T-helper 1 cell treated with Interleukin-12 subunit alpha and Interleukin-12 subunit beta and Interleukin-4 antibody, amounts not matched to agents 30 ng/mL and 1 ng/mL, for 36 hours (primary cell): ENCODE data around the gene BCAM. TPM values are rescaled to one million over a fixed set of nuclear protein-coding genes. Genes with fewer than 3 reads are reported as not detected.
"Not testable (repeated sequence)": the region's sequence is repeated elsewhere in the genome, so short reads cannot be mapped to it uniquely, and the experiment has no call there.

Experiments used
- intact Hi-C: fragments of 100-400 bp; cut with micrococcal nuclease; formaldehyde crosslinking; loops from one replicate; pipeline ENCODE4 v1.15.1; 2024
- total RNA-seq: library from RNA; stranded (reverse); gene quantifications from 2 replicates; pipeline ENCODE4 v1.2.3, GENCODE V29; 2022

BCAM gene
- total RNA-seq, 1 donor from 2014 or later, result not detected

- intact Hi-C loops, result no loop called here
Measured at GRCh38 chr19:44814517-44814916, 5.6 kb downstream of the BCAM start.

GRCh38 chr19:44816301-44816700 lies 7.4 kb downstream of the BCAM start:
- intact Hi-C loops, result no loop called here

- intact Hi-C loops, result no loop called here
Measured at GRCh38 chr19:44817725-44818465, 9.0 kb downstream of the BCAM start.

- intact Hi-C loops, result no loop called here
Measured at GRCh38 chr19:44818466-44819031, 9.6 kb downstream of the BCAM start.

- intact Hi-C loops, result no loop called here
Measured at GRCh38 chr19:44819246-44819832, 10.4 kb downstream of the BCAM start.

- intact Hi-C loops, result no loop called here
Measured at GRCh38 chr19:44820648-44821609, 12.0 kb downstream of the BCAM start.

- intact Hi-C loops, result no loop called here
Measured at GRCh38 chr19:44822177-44822576, 13.3 kb downstream of the BCAM start.

- intact Hi-C loops, result no loop called here
Measured at GRCh38 chr19:44822670-44823372, 13.9 kb downstream of the BCAM start.

- intact Hi-C loops, result no loop called here
Measured at GRCh38 chr19:44823373-44823698, 14.4 kb downstream of the BCAM start.

- intact Hi-C loops, result no loop called here
Measured at GRCh38 chr19:44824761-44825160, 15.9 kb downstream of the BCAM start.

GRCh38 chr19:44832875-44833274 lies 24.0 kb downstream of the BCAM start:
- intact Hi-C loops, result not testable (repeated sequence)

GRCh38 chr19:44834399-44834798 lies 25.5 kb downstream of the BCAM start:
- intact Hi-C loops, result not testable (repeated sequence)

GRCh38 chr19:44839276-44839675 lies 30.4 kb downstream of the BCAM start:
- intact Hi-C loops, result no loop called here

GRCh38 chr19:44840811-44841210 lies 31.9 kb downstream of the BCAM start:
- intact Hi-C loops, result no loop called here

GRCh38 chr19:44841231-44841630 lies 32.3 kb downstream of the BCAM start:
- intact Hi-C loops, result no loop called here

- intact Hi-C loops, result loop anchor here (1.0 to 5.0 kb wide), 10 partner anchors 45 to 274 kb away; partner anchors contain the start of gene PPP1R37
Measured at GRCh38 chr19:44845286-44845611, 36.3 kb downstream of the BCAM start.

GRCh38 chr19:44845612-44846454 lies 36.9 kb downstream of the BCAM start, which contains the start of gene NECTIN2:
Gene NECTIN2 (plus strand): TSS chr19:44846297. CDS start chr19:44846526, 229 bp downstream.
- intact Hi-C loops, result loop anchor here (1.0 to 5.0 kb wide), 12 partner anchors 44 to 332 kb away; partner anchors contain the start of genes APOC1, BLOC1S3, PPP1R37 and TRAPPC6A

GRCh38 chr19:44846455-44847143 lies 37.7 kb downstream of the BCAM start:
- intact Hi-C loops, result loop anchor here (1.0 to 5.0 kb wide), 3 partner anchors 68 to 332 kb away; partner anchors contain the start of genes APOC1, BLOC1S3, PPP1R37 and TRAPPC6A
